ENCODE results near the gene EPB41L2. TPM values are rescaled to one million over a fixed set of nuclear protein-coding genes. Genes with fewer than 3 reads are reported as not detected.

Gene EPB41L2
- total RNA-seq, 3 donors from 2014 or later (not counting 1 experiment from before 2014, with no cell fraction given), result 6.8 to 11.4 (median 11.0) TPM

- H3K27me3 ChIP-seq (ENCODE audit: control insufficient read depth, insufficient read depth, low read length), result no peaks in the 10 kb centered on the region
- Mint-ChIP-seq H3K27ac (no peak overlapping the region), H3K4me1 (peaks cover 9 to 12% of the 10 kb centered on the region in 2 donors), H3K9me3 (peaks cover 7 to 8% of the 10 kb centered on the region in 2 donors), H3K36me3 (peaks cover 12% of the 10 kb centered on the region), H3K4me3 (no peak overlapping the region), H3K27me3 (ENCODE audit: low read depth in 2 of 2) (no peaks in the 10 kb centered on the region)
- TF ChIP-seq, protein P1, sequence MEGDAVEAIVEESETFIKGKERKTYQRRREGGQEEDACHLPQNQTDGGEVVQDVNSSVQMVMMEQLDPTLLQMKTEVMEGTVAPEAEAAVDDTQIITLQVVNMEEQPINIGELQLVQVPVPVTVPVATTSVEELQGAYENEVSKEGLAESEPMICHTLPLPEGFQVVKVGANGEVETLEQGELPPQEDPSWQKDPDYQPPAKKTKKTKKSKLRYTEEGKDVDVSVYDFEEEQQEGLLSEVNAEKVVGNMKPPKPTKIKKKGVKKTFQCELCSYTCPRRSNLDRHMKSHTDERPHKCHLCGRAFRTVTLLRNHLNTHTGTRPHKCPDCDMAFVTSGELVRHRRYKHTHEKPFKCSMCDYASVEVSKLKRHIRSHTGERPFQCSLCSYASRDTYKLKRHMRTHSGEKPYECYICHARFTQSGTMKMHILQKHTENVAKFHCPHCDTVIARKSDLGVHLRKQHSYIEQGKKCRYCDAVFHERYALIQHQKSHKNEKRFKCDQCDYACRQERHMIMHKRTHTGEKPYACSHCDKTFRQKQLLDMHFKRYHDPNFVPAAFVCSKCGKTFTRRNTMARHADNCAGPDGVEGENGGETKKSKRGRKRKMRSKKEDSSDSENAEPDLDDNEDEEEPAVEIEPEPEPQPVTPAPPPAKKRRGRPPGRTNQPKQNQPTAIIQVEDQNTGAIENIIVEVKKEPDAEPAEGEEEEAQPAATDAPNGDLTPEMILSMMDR (IDR thresholded peaks at IDR 0.05), result no peak
- H3K9me3 ChIP-seq (ENCODE audit: control insufficient read depth, insufficient read depth, low read length), result peaks cover 18% of the 10 kb centered on the region
- H3K4me1 ChIP-seq (ENCODE audit: control insufficient read depth, insufficient read depth, low read length), result peaks cover 9% of the 10 kb centered on the region
- intact Hi-C loops (cut with micrococcal nuclease), result no loop called here
- no peak for DNase-seq
- no peak overlapping the region for H3K27ac ChIP-seq (ENCODE audit: low read length)
- H3K36me3 ChIP-seq (ENCODE audit: control insufficient read depth, insufficient read depth, low read length), result no peaks in the 10 kb centered on the region
- no CpG with 5 or more reads among the region's 1 CpG for WGBS (ENCODE audit: insufficient coverage)
- no peak for ATAC-seq
- H3K4me3 ChIP-seq (ENCODE audit: low read length), result no peak overlapping the region
These were observed 4.8 kb downstream of the EPB41L2 start for GRCh38 chr6:131058236-131058635.

DNA sequence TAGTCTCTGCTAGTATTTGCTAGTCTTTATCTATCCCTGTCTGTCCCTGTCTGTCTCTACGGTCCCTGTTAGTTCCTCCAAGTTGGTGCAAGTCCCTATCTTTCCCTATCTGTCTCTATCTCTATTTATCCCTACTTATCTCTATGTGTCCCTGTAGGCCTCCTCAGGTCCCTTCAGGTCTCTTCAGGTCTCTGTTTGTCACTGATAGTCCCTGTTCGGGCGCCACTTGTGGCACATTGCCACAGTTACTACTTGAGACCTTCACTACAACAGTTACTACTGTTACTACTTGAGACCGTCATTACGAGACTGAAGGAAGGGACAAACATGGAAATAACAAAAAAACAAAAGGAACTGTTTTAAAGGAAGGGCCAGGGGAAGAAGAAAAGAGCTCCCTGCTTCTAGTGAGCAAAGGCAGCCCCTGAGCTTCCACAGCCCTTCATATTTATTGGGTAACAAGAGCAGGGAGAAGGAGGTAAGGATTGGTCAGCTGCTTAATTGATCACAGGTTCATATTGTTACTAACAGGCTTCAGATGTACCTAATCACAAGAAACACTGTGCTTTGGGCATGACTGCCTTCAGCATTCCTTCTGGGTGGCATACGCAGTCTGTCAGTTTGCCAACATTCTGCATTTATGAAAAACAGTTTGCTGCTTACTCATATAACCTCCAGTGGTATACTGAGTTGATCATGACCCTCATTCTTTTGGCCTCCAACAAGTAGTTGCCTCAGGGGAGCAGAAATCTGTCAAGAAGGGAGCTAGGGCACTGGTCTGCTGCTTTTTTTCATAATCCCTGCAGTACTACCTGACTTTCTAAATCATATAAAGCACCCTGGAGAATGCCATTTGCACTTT lies 8.4 kb downstream of the EPB41L2 start:
- Histone ChIP-seq H3K4me1 (ENCODE audit: control insufficient read depth, insufficient read depth, low read length) (no peaks in the 10 kb centered on the region), H3K27ac (ENCODE audit: low read length) (no peak overlapping the region), H3K4me3 (ENCODE audit: low read length) (no peak overlapping the region), H3K36me3 (ENCODE audit: control insufficient read depth, insufficient read depth, low read length) (no peaks in the 10 kb centered on the region), H3K27me3 (ENCODE audit: control insufficient read depth, insufficient read depth, low read length) (no peaks in the 10 kb centered on the region), H3K9me3 (ENCODE audit: control insufficient read depth, insufficient read depth, low read length) (peaks cover 25% of the 10 kb centered on the region)
- DNase-seq (no peak), ATAC-seq (no peak)
- H3K4me3 Mint-ChIP-seq, result no peak overlapping the region
- H3K27me3 Mint-ChIP-seq (ENCODE audit: low read depth in 2 of 2), result no peaks in the 10 kb centered on the region
- no peak overlapping the region for H3K27ac Mint-ChIP-seq
- WGBS (ENCODE audit: insufficient coverage), result 97% methylated on average over 6 of the region's 6 CpGs
- peaks cover 20% of the 10 kb centered on the region for H3K36me3 Mint-ChIP-seq
- intact Hi-C loops (cut with micrococcal nuclease), result no loop called here
- peaks cover 7 to 8% of the 10 kb centered on the region in 2 donors for H3K9me3 Mint-ChIP-seq
- TF ChIP-seq, protein P1 (IDR thresholded peaks at IDR 0.05), result no peak
- no peaks in the 10 kb centered on the region for H3K4me1 Mint-ChIP-seq

DNA sequence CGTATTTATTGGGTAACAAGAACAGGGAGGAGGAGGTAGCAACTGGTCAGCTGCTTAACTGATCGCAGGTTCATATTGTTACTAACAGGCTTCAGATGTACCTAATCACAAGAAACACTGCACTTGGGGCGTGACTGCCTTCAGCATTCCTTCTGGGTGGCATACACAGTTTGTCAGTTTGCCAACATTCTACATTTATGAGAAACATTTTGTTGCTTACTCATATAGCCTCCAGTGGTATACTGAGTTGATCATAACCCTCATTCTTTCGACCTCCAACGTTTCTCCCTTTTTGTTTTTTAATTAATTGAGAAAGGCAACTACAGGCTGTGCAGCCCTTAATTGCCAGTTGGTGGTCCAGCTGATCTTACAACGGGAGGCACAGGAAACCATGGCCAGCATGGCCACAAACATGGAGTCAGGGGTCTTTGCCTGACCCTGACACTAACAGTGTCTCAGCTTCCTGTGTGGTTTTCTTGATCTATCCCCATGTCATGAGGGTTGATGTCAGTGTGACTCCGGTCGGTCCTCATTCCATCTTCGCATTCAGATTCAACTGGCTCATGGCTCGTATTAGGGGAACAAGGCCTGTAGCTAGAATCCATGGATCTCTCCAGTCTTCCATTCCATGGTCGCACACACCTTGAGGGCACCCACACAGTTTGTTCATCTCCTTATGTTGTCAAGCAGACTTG lies 9.4 kb downstream of the EPB41L2 start:
- intact Hi-C loops (cut with micrococcal nuclease), result no loop called here
- no peaks in the 10 kb centered on the region for H3K4me1 Mint-ChIP-seq
- peaks cover 20% of the 10 kb centered on the region for H3K36me3 Mint-ChIP-seq
- H3K4me3 Mint-ChIP-seq, result no peak overlapping the region
- WGBS (ENCODE audit: insufficient coverage), result 93% methylated on average over 11 of the region's 11 CpGs
- peaks cover 7 to 8% of the 10 kb centered on the region in 2 donors for H3K9me3 Mint-ChIP-seq
- Histone ChIP-seq H3K4me1 (ENCODE audit: control insufficient read depth, insufficient read depth, low read length) (no peaks in the 10 kb centered on the region), H3K36me3 (ENCODE audit: control insufficient read depth, insufficient read depth, low read length) (no peaks in the 10 kb centered on the region), H3K27ac (ENCODE audit: low read length) (no peak overlapping the region), H3K4me3 (ENCODE audit: low read length) (no peak overlapping the region), H3K9me3 (ENCODE audit: control insufficient read depth, insufficient read depth, low read length) (peaks cover 25% of the 10 kb centered on the region), H3K27me3 (ENCODE audit: control insufficient read depth, insufficient read depth, low read length) (no peaks in the 10 kb centered on the region)
- DNase-seq (no peak), ATAC-seq (no peak)
- H3K27ac Mint-ChIP-seq, result no peak overlapping the region
- H3K27me3 Mint-ChIP-seq (ENCODE audit: low read depth in 2 of 2), result no peaks in the 10 kb centered on the region
- TF ChIP-seq, protein P1 (IDR thresholded peaks at IDR 0.05), result no peak

Data from natural killer cell (primary cell).